HL-60 (cell line): ENCODE data around the gene BABAM2.

Source experiments
- DNase-seq, 2 experiments: peaks; one replicate each; pipeline ENCODE4 v3.0.0-alpha.2; 2010 to 2020; ENCODE audit warnings: low read depth in 1 of 2, low spot score in 1 of 2
- H3K27ac ChIP-seq: fragments of 250-450 bp; sonication (Bioruptor Pico); replicated peaks from 2 replicates; pipeline ENCODE4 v1.5.1; 2020; ENCODE audit warnings: mild to moderate bottlenecking, moderate library complexity
- H3K27me3 ChIP-seq: fragments of 250-450 bp; sonication (Bioruptor Pico); 2 replicates; pipeline ENCODE4 v1.5.1; 2021; ENCODE audit warnings: mild to moderate bottlenecking, moderate library complexity; ENCODE audit not compliant: insufficient read depth, poor library complexity, severe bottlenecking
- H3K4me3 ChIP-seq: replicated peaks from 2 replicates; pipeline ENCODE4 v1.5.1; 2011; ENCODE audit warnings: mild to moderate bottlenecking, control low read depth, low read length; ENCODE audit not compliant: insufficient read depth
- GABPA ChIP-seq: IDR thresholded peaks from 2 replicates; pipeline ENCODE4 v1.6.1; 2012; ENCODE audit warnings: low read depth
- POLR2AphosphoS5 ChIP-seq: IDR thresholded peaks from 2 replicates; pipeline ENCODE4 v1.6.1; 2012; ENCODE audit warnings: low read depth
- REST ChIP-seq: IDR thresholded peaks from 2 replicates; pipeline ENCODE4 v1.6.1; 2012; ENCODE audit warnings: low read depth; ENCODE audit not compliant: insufficient replicate concordance
- SPI1 ChIP-seq: IDR thresholded peaks from 2 replicates; pipeline ENCODE4 v1.6.1; 2012; ENCODE audit warnings: low read depth, mild to moderate bottlenecking, borderline replicate concordance
- TF ChIP-seq, protein P1 (sequence below): IDR thresholded peaks from one replicate; pipeline ENCODE4 v1.5.1; 2011; ENCODE audit warnings: low read length, control low read depth, inconsistent platforms; ENCODE audit not compliant: insufficient read depth

Gene BABAM2

GRCh38 chr2:28210535-28210934 is 320.0 kb downstream of the BABAM2 start:
- no peak for DNase-seq
- Histone ChIP-seq H3K27ac (no peak overlapping the region), H3K27me3 (no peaks in the 10 kb centered on the region), H3K4me3 (no peak overlapping the region)
- TF ChIP-seq, protein P1, sequence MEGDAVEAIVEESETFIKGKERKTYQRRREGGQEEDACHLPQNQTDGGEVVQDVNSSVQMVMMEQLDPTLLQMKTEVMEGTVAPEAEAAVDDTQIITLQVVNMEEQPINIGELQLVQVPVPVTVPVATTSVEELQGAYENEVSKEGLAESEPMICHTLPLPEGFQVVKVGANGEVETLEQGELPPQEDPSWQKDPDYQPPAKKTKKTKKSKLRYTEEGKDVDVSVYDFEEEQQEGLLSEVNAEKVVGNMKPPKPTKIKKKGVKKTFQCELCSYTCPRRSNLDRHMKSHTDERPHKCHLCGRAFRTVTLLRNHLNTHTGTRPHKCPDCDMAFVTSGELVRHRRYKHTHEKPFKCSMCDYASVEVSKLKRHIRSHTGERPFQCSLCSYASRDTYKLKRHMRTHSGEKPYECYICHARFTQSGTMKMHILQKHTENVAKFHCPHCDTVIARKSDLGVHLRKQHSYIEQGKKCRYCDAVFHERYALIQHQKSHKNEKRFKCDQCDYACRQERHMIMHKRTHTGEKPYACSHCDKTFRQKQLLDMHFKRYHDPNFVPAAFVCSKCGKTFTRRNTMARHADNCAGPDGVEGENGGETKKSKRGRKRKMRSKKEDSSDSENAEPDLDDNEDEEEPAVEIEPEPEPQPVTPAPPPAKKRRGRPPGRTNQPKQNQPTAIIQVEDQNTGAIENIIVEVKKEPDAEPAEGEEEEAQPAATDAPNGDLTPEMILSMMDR = no peak

DNA sequence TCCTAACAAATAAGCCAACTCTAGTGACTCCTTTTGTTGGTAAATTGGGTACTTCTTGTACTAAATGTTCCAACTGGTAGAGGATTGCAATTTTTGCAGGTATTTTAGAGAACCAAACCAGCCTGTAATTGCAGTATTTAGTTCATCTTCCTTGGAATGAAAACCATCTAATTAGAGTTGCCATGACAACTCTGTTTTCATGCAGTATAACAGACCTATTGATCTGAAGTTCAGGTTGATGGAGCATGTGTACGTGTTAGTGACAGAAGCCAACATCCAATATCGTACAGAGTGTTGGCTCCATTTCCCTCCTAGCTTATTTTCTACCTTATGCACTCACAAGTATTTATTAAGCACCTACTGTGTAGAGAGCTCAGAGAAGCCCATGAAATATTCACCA is 325.8 kb downstream of the BABAM2 start:
- DNase-seq = no peak
- Histone ChIP-seq H3K27me3 (no peaks in the 10 kb centered on the region), H3K27ac (no peak overlapping the region), H3K4me3 (no peak overlapping the region)
- TF ChIP-seq SPI1 (no peak), REST (no peak), GABPA (no peak), POLR2AphosphoS5 (no peak)
- TF ChIP-seq, protein P1 = no peak

DNA sequence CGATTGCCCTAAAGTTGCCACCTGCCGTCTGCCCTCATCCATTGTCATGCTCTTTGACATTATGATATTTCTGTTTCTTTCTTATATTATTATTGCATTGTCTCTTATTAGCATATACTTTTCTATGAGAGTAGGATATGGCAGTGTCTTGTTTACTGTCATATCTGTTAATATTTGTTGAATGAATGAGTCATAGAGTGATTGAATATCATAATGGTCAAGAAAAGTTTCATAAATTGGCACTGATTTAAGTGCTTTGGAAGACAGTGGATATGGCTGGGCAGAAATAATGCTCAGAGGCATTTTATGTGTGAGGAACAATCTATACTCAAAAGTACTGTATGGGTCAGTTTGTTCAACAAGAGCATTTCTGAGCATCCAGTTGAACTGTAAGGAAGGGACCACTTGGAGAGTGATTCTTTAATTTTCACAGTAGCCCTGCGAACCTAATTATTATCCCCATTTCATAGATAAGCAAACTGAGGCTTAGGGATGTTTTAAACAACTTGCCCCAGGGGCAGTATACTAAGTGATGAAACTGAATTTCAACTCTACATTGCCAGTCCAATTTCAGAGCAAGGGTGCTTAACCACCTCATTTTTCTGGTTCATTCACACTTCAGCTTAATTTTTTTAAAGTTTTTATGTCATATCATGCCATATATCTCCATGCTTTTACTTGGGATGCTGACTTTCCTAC is 326.7 kb downstream of the BABAM2 start:
- TF ChIP-seq POLR2AphosphoS5 (no peak), REST (no peak), SPI1 (no peak), GABPA (no peak)
- TF ChIP-seq, protein P1 = no peak
- Histone ChIP-seq H3K27ac (no peak overlapping the region), H3K4me3 (no peak overlapping the region), H3K27me3 (no peaks in the 10 kb centered on the region)
- DNase-seq = no peak

GRCh38 chr2:28219138-28219537 is 328.6 kb downstream of the BABAM2 start:
- no peak overlapping the region for H3K4me3 ChIP-seq
- no peak overlapping the region for H3K27ac ChIP-seq
- no peak for DNase-seq
- H3K27me3 ChIP-seq = no peaks in the 10 kb centered on the region
- TF ChIP-seq, protein P1 = no peak
- TF ChIP-seq GABPA (no peak), POLR2AphosphoS5 (no peak), SPI1 (no peak), REST (no peak)
